GM18867 (cell line): Measurements from ENCODE around the gene FRMD4A.

Experiments used
- ATAC-seq: cut with Tn5 transposase; IDR thresholded peaks from one replicate; pipeline ENCODE4 v1.9.1; 2021; ENCODE audit warnings: mild to moderate bottlenecking, moderate library complexity; ENCODE audit not compliant: unreplicated experiment

The FRMD4A gene

GRCh38 chr10:13699216-13699615 is 631.5 kb downstream of the FRMD4A start:
- ATAC-seq, result no peak

GRCh38 chr10:13698217-13698616 is 632.5 kb downstream of the FRMD4A start:
- ATAC-seq, result no peak

GRCh38 chr10:13696071-13696470 is 634.7 kb downstream of the FRMD4A start:
- no peak for ATAC-seq

GRCh38 chr10:13695588-13695987 is 635.1 kb downstream of the FRMD4A start:
- ATAC-seq, result no peak

- ATAC-seq, result no peak
These were observed 636.7 kb downstream of the FRMD4A start for GRCh38 chr10:13693783-13694700.

- ATAC-seq, result peak; percentile 92
These were observed 640.4 kb downstream of the FRMD4A start for GRCh38 chr10:13690281-13690825.

- ATAC-seq, result no peak
These were observed 644.4 kb downstream of the FRMD4A start for GRCh38 chr10:13686331-13686752.

GRCh38 chr10:13685885-13686284 is 644.8 kb downstream of the FRMD4A start:
- no peak for ATAC-seq

- ATAC-seq, result no peak
These were observed 645.8 kb downstream of the FRMD4A start for GRCh38 chr10:13684806-13685482.

GRCh38 chr10:13684252-13684791 is 646.4 kb downstream of the FRMD4A start:
- ATAC-seq, result no peak

GRCh38 chr10:13683017-13683416 is 647.7 kb downstream of the FRMD4A start:
- no peak for ATAC-seq

GRCh38 chr10:13681960-13682359 is 648.8 kb downstream of the FRMD4A start:
- ATAC-seq, result no peak

GRCh38 chr10:13681528-13681927 is 649.2 kb downstream of the FRMD4A start:
- ATAC-seq, result no peak

- ATAC-seq, result no peak
These were observed 649.6 kb downstream of the FRMD4A start for GRCh38 chr10:13681095-13681494.

- no peak for ATAC-seq
These were observed 652.5 kb downstream of the FRMD4A start for GRCh38 chr10:13678101-13678843.

GRCh38 chr10:13674645-13675588 is 655.8 kb downstream of the FRMD4A start:
- no peak for ATAC-seq

- ATAC-seq, result no peak
These were observed 657.6 kb downstream of the FRMD4A start for GRCh38 chr10:13673156-13673555.

- no peak for ATAC-seq
These were observed 658.2 kb downstream of the FRMD4A start for GRCh38 chr10:13672548-13672947.

- ATAC-seq, result no peak
These were observed 658.8 kb downstream of the FRMD4A start for GRCh38 chr10:13671904-13672303.

- ATAC-seq, result no peak
These were observed 660.4 kb downstream of the FRMD4A start for GRCh38 chr10:13670311-13670710.
